Chondrocyte (in vitro differentiated cells): Measurements from ENCODE around the gene ACSL5. TPM values are rescaled to one million over a fixed set of nuclear protein-coding genes. Genes with fewer than 3 reads are reported as not detected.

Experiments used
- DNase-seq: peaks from one replicate; pipeline ENCODE4 v3.0.0; 2021; ENCODE audit warnings: mixed read lengths, low spot score
- H3K27ac Mint-ChIP-seq: one replicate; pipeline ENCODE4 v1.8.0; 2021; ENCODE audit warnings: mild to moderate bottlenecking, moderate library complexity, mixed read lengths; ENCODE audit not compliant: unreplicated experiment
- H3K27me3 Mint-ChIP-seq: 2 replicates; pipeline ENCODE4 v1.8.0; 2021; ENCODE audit warnings: low read depth, mixed read lengths
- H3K36me3 Mint-ChIP-seq: 2 replicates; pipeline ENCODE4 v1.8.0; 2021; ENCODE audit warnings: low read depth, mixed read lengths
- H3K4me1 Mint-ChIP-seq: 2 replicates; pipeline ENCODE4 v1.8.0; 2021; ENCODE audit warnings: low read depth, mild to moderate bottlenecking, mixed read lengths
- H3K4me3 Mint-ChIP-seq: one replicate; pipeline ENCODE4 v1.8.0; 2021; ENCODE audit warnings: mild to moderate bottlenecking, moderate library complexity, mixed read lengths; ENCODE audit not compliant: unreplicated experiment
- H3K9me3 Mint-ChIP-seq: 2 replicates; pipeline ENCODE4 v1.8.0; 2021; ENCODE audit warnings: low read depth, mixed read lengths
- CTCF ChIP-seq: fragments of 200-600 bp; sonication (generic); IDR thresholded peaks from 2 replicates; pipeline ENCODE4 v1.5.0; 2021; ENCODE audit warnings: antibody characterized with exemption, mild to moderate bottlenecking, moderate library complexity
- total RNA-seq: library from RNA; stranded (reverse); gene quantifications from 3 replicates; pipeline ENCODE4 v1.2.1, GENCODE V29; 2021

The ACSL5 gene
- total RNA-seq, 1 donor from 2014 or later = 0.27 TPM

GRCh38 chr10:112388548-112388947, 14.6 kb downstream of the ACSL5 start:
- Mint-ChIP-seq H3K27me3 (peaks cover 3% of the 10 kb centered on the region), H3K9me3 (no peaks in the 10 kb centered on the region), H3K4me3 (no peak overlapping the region), H3K27ac (no peak overlapping the region), H3K4me1 (no peaks in the 10 kb centered on the region), H3K36me3 (no peaks in the 10 kb centered on the region)
- no peak for DNase-seq
- TF ChIP-seq CTCF = no peak

- no peaks in the 10 kb centered on the region for H3K9me3 Mint-ChIP-seq
- H3K27ac Mint-ChIP-seq = no peak overlapping the region
- no peak for DNase-seq
- no peaks in the 10 kb centered on the region for H3K4me1 Mint-ChIP-seq
- no peak overlapping the region for H3K4me3 Mint-ChIP-seq
- H3K36me3 Mint-ChIP-seq = peaks cover 3% of the 10 kb centered on the region
- H3K27me3 Mint-ChIP-seq = peaks cover 3% of the 10 kb centered on the region
- no peak for TF ChIP-seq CTCF
Measured at GRCh38 chr10:112389271-112389822, 15.4 kb downstream of the ACSL5 start.

- no peak overlapping the region for H3K4me3 Mint-ChIP-seq
- no peaks in the 10 kb centered on the region for H3K9me3 Mint-ChIP-seq
- no peak overlapping the region for H3K27ac Mint-ChIP-seq
- no peaks in the 10 kb centered on the region for H3K4me1 Mint-ChIP-seq
- peaks cover 3% of the 10 kb centered on the region for H3K36me3 Mint-ChIP-seq
- no peak for TF ChIP-seq CTCF
- no peak for DNase-seq
- H3K27me3 Mint-ChIP-seq = peaks cover 3% of the 10 kb centered on the region
Measured at GRCh38 chr10:112390125-112390703, 16.3 kb downstream of the ACSL5 start.

- H3K27me3 Mint-ChIP-seq = peaks cover 2% of the 10 kb centered on the region
- DNase-seq = no peak
- H3K4me1 Mint-ChIP-seq = no peaks in the 10 kb centered on the region
- H3K4me3 Mint-ChIP-seq = no peak overlapping the region
- no peak for TF ChIP-seq CTCF
- H3K27ac Mint-ChIP-seq = no peak overlapping the region
- no peaks in the 10 kb centered on the region for H3K9me3 Mint-ChIP-seq
- H3K36me3 Mint-ChIP-seq = peaks cover 3% of the 10 kb centered on the region
Measured at GRCh38 chr10:112393341-112393740, 19.4 kb downstream of the ACSL5 start.

GRCh38 chr10:112393827-112394226, 19.9 kb downstream of the ACSL5 start:
- Mint-ChIP-seq H3K4me1 (no peaks in the 10 kb centered on the region), H3K4me3 (no peak overlapping the region), H3K9me3 (no peaks in the 10 kb centered on the region), H3K36me3 (peaks cover 3% of the 10 kb centered on the region), H3K27me3 (peaks cover 2% of the 10 kb centered on the region), H3K27ac (no peak overlapping the region)
- TF ChIP-seq CTCF = no peak
- DNase-seq = no peak
